Ishikawa (cell line): ENCODE data around the gene HACD1.

Experiments
- CEBPB ChIP-seq: IDR thresholded peaks from 2 replicates; pipeline ENCODE4 v1.6.1; 2012
- CREB1 ChIP-seq: IDR thresholded peaks from 2 replicates; pipeline ENCODE4 v1.6.1; 2012; ENCODE audit warnings: low read depth
- EGR1 ChIP-seq: IDR thresholded peaks from 2 replicates; pipeline ENCODE4 v1.6.1; 2012
- EP300 ChIP-seq: IDR thresholded peaks from 2 replicates; pipeline ENCODE4 v1.6.1; 2012; ENCODE audit warnings: borderline replicate concordance
- FOXM1 ChIP-seq: IDR thresholded peaks from 2 replicates; pipeline ENCODE4 v1.6.1; 2012; ENCODE audit warnings: low read depth, borderline replicate concordance
- MAX ChIP-seq: IDR thresholded peaks from 2 replicates; pipeline ENCODE4 v1.6.1; 2012
- NFIC ChIP-seq: IDR thresholded peaks from 2 replicates; pipeline ENCODE4 v1.6.1; 2012
- RAD21 ChIP-seq: IDR thresholded peaks from 2 replicates; pipeline ENCODE4 v1.6.1; 2012; ENCODE audit warnings: low read depth
- REST ChIP-seq: IDR thresholded peaks from 2 replicates; pipeline ENCODE4 v1.6.1; 2012; ENCODE audit warnings: low read depth, mild to moderate bottlenecking
- TAF1 ChIP-seq: IDR thresholded peaks from 2 replicates; pipeline ENCODE4 v1.6.1; 2012; ENCODE audit warnings: low read depth, mild to moderate bottlenecking
- TCF12 ChIP-seq: IDR thresholded peaks from 2 replicates; pipeline ENCODE4 v1.6.1; 2012; ENCODE audit warnings: low read depth
- TEAD4 ChIP-seq: IDR thresholded peaks from 2 replicates; pipeline ENCODE4 v1.6.1; 2012
- USF1 ChIP-seq: IDR thresholded peaks from 2 replicates; pipeline ENCODE4 v1.6.1; 2012
- YY1 ChIP-seq: IDR thresholded peaks from 2 replicates; pipeline ENCODE4 v1.6.1; 2012; ENCODE audit warnings: low read depth
- ZBTB7A ChIP-seq: IDR thresholded peaks from 2 replicates; pipeline ENCODE4 v1.6.1; 2012; ENCODE audit warnings: low read depth

HACD1 gene

GRCh38 chr10:17644485-17644943 lies 27.3 kb upstream of the HACD1 start:
- no peak for TF ChIP-seq EP300
- no peak for TF ChIP-seq TAF1
- TF ChIP-seq MAX: no peak
- no peak for TF ChIP-seq RAD21
- TF ChIP-seq FOXM1: no peak
- no peak for TF ChIP-seq REST
- no peak for TF ChIP-seq YY1
- no peak for TF ChIP-seq TEAD4
- no peak for TF ChIP-seq NFIC
- no peak for TF ChIP-seq ZBTB7A

GRCh38 chr10:17643755-17644484 lies 26.7 kb upstream of the HACD1 start, which contains the start of gene STAM:
Gene STAM, plus strand, starts transcription at chr10:17644151. Its CDS starts 189 bp downstream, at chr10:17644340.
- no peak for TF ChIP-seq CREB1
- TF ChIP-seq FOXM1: no peak
- TF ChIP-seq EGR1: no peak
- no peak; the same call in 1 of the 2 replicates for TF ChIP-seq CEBPB
- TF ChIP-seq MAX: peak; percentile 68; the same call in 1 of the 2 replicates
- peak; percentile 71 for TF ChIP-seq NFIC
- no peak for TF ChIP-seq REST
- TF ChIP-seq TAF1: peak; percentile 90
- TF ChIP-seq EP300: 0 out of 2 replicates have a peak, but pooled peaks have one; percentile 42
- TF ChIP-seq ZBTB7A: no peak
- no peak for TF ChIP-seq RAD21
- TF ChIP-seq TEAD4: no peak
- TF ChIP-seq YY1: 0 out of 2 replicates have a peak, but pooled peaks have one; percentile 9
- TF ChIP-seq USF1: no peak
- 0 out of 2 replicates have a peak, but pooled peaks have one; percentile 39 for TF ChIP-seq TCF12

GRCh38 chr10:17643339-17643754 lies 26.2 kb upstream of the HACD1 start:
- TF ChIP-seq CEBPB (no peak), TCF12 (no peak), YY1 (0 out of 2 replicates have a peak, but pooled peaks have one; percentile 10)

- TF ChIP-seq REST (no peak), EGR1 (no peak), EP300 (no peak), TCF12 (no peak), TAF1 (no peak), CEBPB (no peak), RAD21 (no peak), USF1 (no peak), FOXM1 (no peak), YY1 (no peak)
Measured at GRCh38 chr10:17640331-17640816, 23.2 kb upstream of the HACD1 start.
